ENCODE measurements around the gene BHLHE41. TPM values are rescaled to one million over a fixed set of nuclear protein-coding genes. Genes with fewer than 3 reads are reported as not detected.

BHLHE41 gene
- total RNA-seq, 1 donor from 2014 or later: not detected

- Histone ChIP-seq H4K20me1 (ENCODE audit: low read depth) (peaks cover 5% of the 10 kb centered on the region), H3K4me3 (no peak overlapping the region), H2AFZ (replicated peaks) (no peak overlapping the region), H3K4me2 (no peak overlapping the region), H3F3A (ENCODE audit: low read depth) (no peaks in the 10 kb centered on the region), H3K36me3 (no peaks in the 10 kb centered on the region), H3K4me1 (no peaks in the 10 kb centered on the region), H3K9me3 (ENCODE audit: low read depth) (no peaks in the 10 kb centered on the region), H3K9ac (no peak overlapping the region), H3K27ac (no peak overlapping the region), H3K27me3 (peaks cover 58% of the 10 kb centered on the region), H3K79me2 (ENCODE audit: low read depth) (no peaks in the 10 kb centered on the region)
- TF ChIP-seq EZH2phosphoT487 (IDR thresholded peaks at IDR 0.05): no peak
- TF ChIP-seq CTCF (IDR thresholded peaks at IDR 0.05): no peak
- TF ChIP-seq EZH2 (IDR thresholded peaks at IDR 0.05): no peak
- H3K27ac Mint-ChIP-seq: no peak overlapping the region
- H3K27me3 Mint-ChIP-seq (ENCODE audit: insufficient read depth, low read depth): peaks cover 7% of the 10 kb centered on the region
- DNase-seq (ENCODE audit: low spot score): no peak
- H3K9me3 Mint-ChIP-seq: no peaks in the 10 kb centered on the region
- no peaks in the 10 kb centered on the region for H3K4me1 Mint-ChIP-seq
- H3K36me3 Mint-ChIP-seq: no peaks in the 10 kb centered on the region
- no peak overlapping the region for H3K4me3 Mint-ChIP-seq
Measured at GRCh38 chr12:26132866-26133265, 8.0 kb upstream of the BHLHE41 start.

- H3K9ac ChIP-seq: no peak overlapping the region
- H3K9me3 Mint-ChIP-seq: no peaks in the 10 kb centered on the region
- DNase-seq (ENCODE audit: low spot score): no peak
- H3K27ac ChIP-seq: no peak overlapping the region
- peaks cover 4% of the 10 kb centered on the region for H3F3A ChIP-seq (ENCODE audit: low read depth)
- no peaks in the 10 kb centered on the region for H3K36me3 ChIP-seq
- peaks cover 14% of the 10 kb centered on the region for H3K27me3 Mint-ChIP-seq (ENCODE audit: insufficient read depth, low read depth)
- peaks cover under 1% of the 10 kb centered on the region for H3K4me1 Mint-ChIP-seq
- peaks cover under 1% of the 10 kb centered on the region for H3K4me1 ChIP-seq
- H3K4me2 ChIP-seq: no peak overlapping the region
- no peak overlapping the region for H2AFZ ChIP-seq (replicated peaks)
- H3K4me3 ChIP-seq: no peak overlapping the region
- H3K79me2 ChIP-seq (ENCODE audit: low read depth): no peaks in the 10 kb centered on the region
- H3K27me3 ChIP-seq: peaks cover 67% of the 10 kb centered on the region
- no peaks in the 10 kb centered on the region for H3K9me3 ChIP-seq (ENCODE audit: low read depth)
- H3K36me3 Mint-ChIP-seq: no peaks in the 10 kb centered on the region
- H3K4me3 Mint-ChIP-seq: no peak overlapping the region
- H3K27ac Mint-ChIP-seq: no peak overlapping the region
- H4K20me1 ChIP-seq (ENCODE audit: low read depth): peaks cover 13% of the 10 kb centered on the region
- TF ChIP-seq EZH2phosphoT487 (IDR thresholded peaks at IDR 0.05) (no peak), EZH2 (IDR thresholded peaks at IDR 0.05) (no peak), CTCF (IDR thresholded peaks at IDR 0.05) (no peak)
Measured at GRCh38 chr12:26131936-26132335, 7.1 kb upstream of the BHLHE41 start.

- H3K79me2 ChIP-seq (ENCODE audit: low read depth): no peaks in the 10 kb centered on the region
- H3K4me1 Mint-ChIP-seq: peaks cover 3% of the 10 kb centered on the region
- no peaks in the 10 kb centered on the region for H3K9me3 Mint-ChIP-seq
- peaks cover 24% of the 10 kb centered on the region for H3K27me3 Mint-ChIP-seq (ENCODE audit: insufficient read depth, low read depth)
- H4K20me1 ChIP-seq (ENCODE audit: low read depth): peaks cover 17% of the 10 kb centered on the region
- H3K27ac ChIP-seq: no peak overlapping the region
- no peak for DNase-seq (ENCODE audit: low spot score)
- H3K4me3 Mint-ChIP-seq: no peak overlapping the region
- H3F3A ChIP-seq (ENCODE audit: low read depth): peaks cover 15% of the 10 kb centered on the region
- H3K4me1 ChIP-seq: peaks cover 3% of the 10 kb centered on the region
- H2AFZ ChIP-seq (replicated peaks): no peak overlapping the region
- no peak for TF ChIP-seq EZH2phosphoT487 (IDR thresholded peaks at IDR 0.05)
- no peak for TF ChIP-seq CTCF (IDR thresholded peaks at IDR 0.05)
- TF ChIP-seq EZH2 (IDR thresholded peaks at IDR 0.05): no peak
- H3K27me3 ChIP-seq: peaks cover 79% of the 10 kb centered on the region
- H3K36me3 Mint-ChIP-seq: no peaks in the 10 kb centered on the region
- H3K4me2 ChIP-seq: no peak overlapping the region
- H3K9me3 ChIP-seq (ENCODE audit: low read depth): no peaks in the 10 kb centered on the region
- H3K27ac Mint-ChIP-seq: no peak overlapping the region
- no peak overlapping the region for H3K9ac ChIP-seq
- no peaks in the 10 kb centered on the region for H3K36me3 ChIP-seq
- H3K4me3 ChIP-seq: no peak overlapping the region
Measured at GRCh38 chr12:26130728-26131127, 5.9 kb upstream of the BHLHE41 start.
